BJ (cell line): ENCODE results near the gene ATP9B. TPM values are rescaled to one million over a fixed set of nuclear protein-coding genes. Genes with fewer than 3 reads are reported as not detected.

Experiments used
- CTCF ChIA-PET: fragments of 350-600 bp; formaldehyde crosslinking; extraction: SDS; loops from one replicate; lab custom pipeline; 2021; ENCODE audit warnings: antibody characterized with exemption, inconsistent platforms; lab: Yijun Ruan, JAX
- POLR2A ChIA-PET: fragments of 300-600 bp; sonication (Branson Sonifier 250); formaldehyde crosslinking; extraction: SDS; loops from one replicate; lab custom pipeline; 2021; ENCODE audit warnings: antibody characterized with exemption; lab: Charles Lee
- DNase-seq: peaks from one replicate; pipeline ENCODE4 v3.0.0-alpha.2; 2011; ENCODE audit warnings: low read depth
- H3K27me3 ChIP-seq: 2 replicates; pipeline ENCODE4 v1.6.0; 2011; ENCODE audit warnings: low read length; ENCODE audit not compliant: control insufficient read depth, insufficient read depth
- H3K36me3 ChIP-seq: 2 replicates; pipeline ENCODE4 v1.5.1; 2011; ENCODE audit warnings: low read length; ENCODE audit not compliant: control insufficient read depth, insufficient read depth
- H3K4me3 ChIP-seq: 2 replicates; pipeline ENCODE4 v1.5.1; 2011; ENCODE audit warnings: low read depth, mild to moderate bottlenecking, control low read depth, low read length
- polyA plus RNA-seq: library from polyadenylated mRNA; depleted of rRNA; stranded (reverse); fragments of >200 nt; gene quantifications from 2 replicates; pipeline ENCODE4 v1.2.3, GENCODE V29; 2011
- TF ChIP-seq, protein P1 (sequence below): IDR thresholded peaks from 2 replicates; pipeline ENCODE4 v1.5.1; 2011; ENCODE audit warnings: low read depth, mild to moderate bottlenecking, control low read depth, inconsistent platforms, low read length, moderate library complexity; ENCODE audit not compliant: insufficient read depth

Gene ATP9B
- polyA plus RNA-seq, 1 experiment: 17.4 TPM

DNA sequence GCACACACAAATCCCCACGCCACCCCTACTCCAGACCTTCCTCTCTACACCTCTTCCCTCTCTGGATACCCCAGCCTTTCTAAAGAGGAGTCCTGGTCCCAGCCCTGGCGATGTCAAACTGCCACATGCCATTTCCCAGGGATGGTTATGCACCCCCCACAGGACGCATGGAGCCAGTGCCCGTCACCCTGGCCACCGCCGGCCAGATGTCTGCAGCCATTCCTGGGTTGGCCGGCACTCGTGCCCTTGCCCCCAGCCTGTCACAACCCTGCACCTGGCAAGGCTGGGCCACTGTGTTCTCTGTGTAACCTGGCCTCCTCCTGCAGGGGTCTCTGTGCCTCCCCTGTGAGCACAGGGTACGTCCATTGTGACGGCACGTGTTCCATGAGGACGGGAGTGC, 268.4 kb downstream of the ATP9B start:
- no peaks in the 10 kb centered on the region for H3K27me3 ChIP-seq
- TF ChIP-seq, protein P1, sequence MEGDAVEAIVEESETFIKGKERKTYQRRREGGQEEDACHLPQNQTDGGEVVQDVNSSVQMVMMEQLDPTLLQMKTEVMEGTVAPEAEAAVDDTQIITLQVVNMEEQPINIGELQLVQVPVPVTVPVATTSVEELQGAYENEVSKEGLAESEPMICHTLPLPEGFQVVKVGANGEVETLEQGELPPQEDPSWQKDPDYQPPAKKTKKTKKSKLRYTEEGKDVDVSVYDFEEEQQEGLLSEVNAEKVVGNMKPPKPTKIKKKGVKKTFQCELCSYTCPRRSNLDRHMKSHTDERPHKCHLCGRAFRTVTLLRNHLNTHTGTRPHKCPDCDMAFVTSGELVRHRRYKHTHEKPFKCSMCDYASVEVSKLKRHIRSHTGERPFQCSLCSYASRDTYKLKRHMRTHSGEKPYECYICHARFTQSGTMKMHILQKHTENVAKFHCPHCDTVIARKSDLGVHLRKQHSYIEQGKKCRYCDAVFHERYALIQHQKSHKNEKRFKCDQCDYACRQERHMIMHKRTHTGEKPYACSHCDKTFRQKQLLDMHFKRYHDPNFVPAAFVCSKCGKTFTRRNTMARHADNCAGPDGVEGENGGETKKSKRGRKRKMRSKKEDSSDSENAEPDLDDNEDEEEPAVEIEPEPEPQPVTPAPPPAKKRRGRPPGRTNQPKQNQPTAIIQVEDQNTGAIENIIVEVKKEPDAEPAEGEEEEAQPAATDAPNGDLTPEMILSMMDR: no peak
- CTCF ChIA-PET: interaction anchor here (1.3 kb wide), 1 partner anchor 81 kb away, joined by 3 read pairs; no protein-coding TSS in a partner anchor
- POLR2A ChIA-PET: no interaction called here
- no peak overlapping the region for H3K4me3 ChIP-seq
- no peak for DNase-seq
- H3K36me3 ChIP-seq: 0 out of 2 replicates have a peak, but pooled peaks cover 3% of the 10 kb centered on the region

DNA sequence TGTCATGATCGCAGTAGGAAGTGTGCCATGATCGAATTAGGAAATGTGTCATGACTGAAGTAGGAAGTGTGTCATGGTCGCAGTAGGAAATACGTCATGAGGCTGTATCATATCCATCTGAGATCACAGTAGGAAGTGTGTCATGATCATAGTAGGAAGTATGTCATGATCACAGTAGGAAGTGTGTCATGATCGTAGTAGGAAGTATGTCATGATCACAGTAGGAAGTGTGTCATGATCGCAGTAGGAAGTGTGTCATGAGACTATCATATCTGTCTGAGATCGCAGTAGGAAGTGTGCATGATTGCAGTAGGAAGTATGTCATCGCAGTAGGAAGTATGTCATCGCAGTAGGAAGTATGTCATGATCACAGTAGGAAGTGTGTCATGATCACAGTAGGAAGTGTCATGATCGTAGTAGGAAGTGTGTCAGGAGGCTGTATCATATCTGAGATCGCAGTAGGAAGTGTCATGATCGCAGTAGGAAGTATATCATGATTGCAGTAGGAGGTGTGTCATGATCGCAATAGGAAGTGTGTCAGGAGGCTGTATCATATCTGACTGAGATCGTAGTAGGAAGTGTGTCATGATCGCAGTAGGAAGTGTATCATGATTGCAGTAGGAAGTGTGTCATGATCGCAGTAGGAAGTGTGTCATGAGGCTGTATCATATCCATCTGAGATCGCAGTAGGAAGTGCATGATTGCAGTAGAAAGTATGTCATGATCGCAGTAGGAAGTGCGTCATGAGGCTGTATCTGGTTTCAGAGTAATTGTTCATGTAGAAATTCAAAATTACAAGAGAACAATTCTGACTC, 270.1 kb downstream of the ATP9B start:
- no peaks in the 10 kb centered on the region for H3K27me3 ChIP-seq
- TF ChIP-seq, protein P1: no peak
- ChIA-PET CTCF (interaction anchor here (1.3 kb wide), 1 partner anchor 79 kb away, joined by 3 read pairs; no protein-coding TSS in a partner anchor), POLR2A (no interaction called here)
- DNase-seq: no peak
- peaks cover 3% of the 10 kb centered on the region; the same call in 1 of the 2 replicates for H3K36me3 ChIP-seq
- no peak overlapping the region for H3K4me3 ChIP-seq

DNA sequence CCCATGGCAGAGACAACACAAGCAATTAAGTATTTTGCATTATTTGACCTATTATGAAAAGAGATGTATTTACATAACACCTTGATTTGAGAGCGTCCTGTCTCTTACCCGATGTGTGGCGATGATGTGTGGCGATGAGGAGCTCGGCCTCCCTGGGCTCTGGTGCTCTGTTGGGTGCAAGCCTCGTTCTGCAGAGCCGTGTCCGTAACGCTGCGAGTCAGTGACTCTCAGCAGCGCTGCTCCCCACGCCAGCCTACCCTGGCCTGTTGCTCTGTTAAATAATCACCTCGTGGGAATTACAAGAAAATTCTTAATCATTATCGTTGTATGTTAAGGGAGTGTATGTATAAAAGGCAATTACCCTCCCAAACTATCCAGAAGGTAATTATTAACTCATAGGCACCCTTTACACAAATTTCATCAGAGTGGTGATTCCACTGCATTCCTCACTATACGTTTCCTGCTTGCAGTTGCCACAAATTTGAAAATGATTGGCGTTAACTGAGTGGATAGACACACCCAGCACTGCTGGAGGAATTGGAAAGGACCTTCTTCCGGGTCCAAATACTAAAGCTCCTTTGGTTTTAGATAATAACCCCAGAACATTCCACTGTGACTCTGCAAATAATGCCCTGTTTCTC, 274.5 kb downstream of the ATP9B start:
- H3K27me3 ChIP-seq: no peaks in the 10 kb centered on the region
- peaks cover 22% of the 10 kb centered on the region for H3K36me3 ChIP-seq
- no peak for DNase-seq
- CTCF ChIA-PET: no interaction called here
- POLR2A ChIA-PET: no interaction called here
- H3K4me3 ChIP-seq: no peak overlapping the region
- TF ChIP-seq, protein P1: no peak

DNA sequence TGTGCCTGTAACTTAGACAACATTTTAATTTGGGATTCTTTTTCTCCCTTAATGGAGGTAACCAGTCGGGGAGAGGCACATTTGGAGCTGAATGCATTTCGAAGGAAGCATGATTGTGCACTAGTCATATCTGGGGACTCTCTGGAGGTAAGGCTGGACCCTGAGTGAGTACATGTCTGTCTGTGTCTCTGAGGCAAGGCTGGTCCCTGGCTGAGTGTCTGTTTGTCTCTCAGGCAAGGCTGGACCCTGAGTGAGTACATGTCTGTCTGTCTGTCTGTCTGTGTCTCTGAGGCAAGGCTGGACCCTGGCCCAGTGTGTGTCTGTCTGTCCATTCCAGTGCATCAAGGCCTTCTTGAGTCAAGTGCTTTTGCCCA, 275.0 kb downstream of the ATP9B start:
- Histone ChIP-seq H3K27me3 (no peaks in the 10 kb centered on the region), H3K36me3 (peaks cover 20% of the 10 kb centered on the region), H3K4me3 (no peak overlapping the region)
- TF ChIP-seq, protein P1: no peak
- CTCF ChIA-PET: no interaction called here
- DNase-seq: no peak
- POLR2A ChIA-PET: no interaction called here

DNA sequence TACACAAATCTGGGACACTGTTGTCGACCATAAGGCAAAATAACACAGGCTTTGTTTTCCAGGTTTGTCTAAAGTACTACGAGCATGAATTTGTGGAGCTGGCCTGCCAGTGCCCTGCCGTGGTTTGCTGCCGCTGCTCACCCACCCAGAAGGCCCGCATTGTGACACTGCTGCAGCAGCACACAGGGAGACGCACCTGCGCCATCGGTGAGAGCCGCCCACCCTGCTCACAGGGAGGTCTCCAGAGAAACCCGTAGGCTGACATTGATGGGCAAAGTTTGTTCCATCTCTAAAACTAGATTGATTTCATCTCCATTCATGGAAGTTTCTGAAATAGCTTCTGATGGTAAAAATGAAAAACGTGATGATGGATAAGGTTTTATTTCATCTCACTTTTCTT, 276.2 kb downstream of the ATP9B start:
- Histone ChIP-seq H3K36me3 (peaks cover 21% of the 10 kb centered on the region), H3K27me3 (no peaks in the 10 kb centered on the region), H3K4me3 (no peak overlapping the region)
- TF ChIP-seq, protein P1: no peak
- ChIA-PET CTCF (no interaction called here), POLR2A (no interaction called here)
- no peak for DNase-seq
